Brain microvascular endothelial cell (primary cell): ENCODE measurements around the gene CNTD1.

Source experiments
- DNase-seq: peaks from one replicate; pipeline ENCODE4 v3.0.0-alpha.2; 2020
- H3K27ac ChIP-seq: fragments of 250-450 bp; sonication (Bioruptor Pico); 2 replicates; pipeline ENCODE4 v1.5.1; 2020; ENCODE audit warnings: mild to moderate bottlenecking, moderate library complexity
- H3K27me3 ChIP-seq: fragments of 250-450 bp; sonication (Bioruptor Pico); replicated peaks from 2 replicates; pipeline ENCODE4 v1.5.1; 2020; ENCODE audit warnings: mild to moderate bottlenecking
- H3K36me3 ChIP-seq: fragments of 250-450 bp; sonication (Bioruptor Pico); replicated peaks from 2 replicates; pipeline ENCODE4 v1.5.1; 2020; ENCODE audit warnings: mild to moderate bottlenecking
- H3K4me3 ChIP-seq: 2 replicates; pipeline ENCODE4 v1.5.1; 2011; ENCODE audit warnings: low read depth, mild to moderate bottlenecking, control low read depth, low read length, moderate library complexity
- CTCF ChIP-seq: IDR thresholded peaks from 2 replicates; pipeline ENCODE4 v1.5.1; 2011; ENCODE audit warnings: low read depth, mild to moderate bottlenecking, moderate library complexity, low read length, control low read depth, inconsistent platforms; ENCODE audit errors: missing control alignments
- in situ Hi-C: cut with HindIII; loops from 2 replicates; pipeline ENCODE4 v1.10.0; 2017; ENCODE audit warnings: low sequenced_read_pairs, low pct_ligation_motif_present

Gene CNTD1

GRCh38 chr17:42827472-42827871 lies 28.8 kb downstream of the CNTD1 start:
- Histone ChIP-seq H3K27ac (no peak overlapping the region), H3K36me3 (no peaks in the 10 kb centered on the region), H3K27me3 (no peaks in the 10 kb centered on the region), H3K4me3 (no peak overlapping the region)
- in situ Hi-C loops: no loop called here
- TF ChIP-seq CTCF: no peak
- no peak for DNase-seq

- Histone ChIP-seq H3K27me3 (no peaks in the 10 kb centered on the region), H3K27ac (no peak overlapping the region), H3K4me3 (no peak overlapping the region), H3K36me3 (peaks cover 6% of the 10 kb centered on the region)
- in situ Hi-C loops: no loop called here
- no peak for DNase-seq
- no peak for TF ChIP-seq CTCF
Observed at GRCh38 chr17:42830971-42831370, 32.3 kb downstream of the CNTD1 start.

GRCh38 chr17:42832213-42832933 lies 33.7 kb downstream of the CNTD1 start:
- peak; percentile 9 for DNase-seq
- Histone ChIP-seq H3K36me3 (peaks cover 16% of the 10 kb centered on the region), H3K27ac (peak overlapping the region; percentile 86), H3K27me3 (no peaks in the 10 kb centered on the region), H3K4me3 (peak overlapping the region; percentile 99)
- no peak for TF ChIP-seq CTCF
- in situ Hi-C loops: no loop called here

- peak within 1 kb of the TSS; percentile 86 for H3K27ac ChIP-seq
- no peaks in the 10 kb centered on the region for H3K27me3 ChIP-seq
- H3K36me3 ChIP-seq: peaks cover 22% of the 10 kb centered on the region
- TF ChIP-seq CTCF: peak; percentile 3
- peak within 1 kb of the TSS; percentile 99 for H3K4me3 ChIP-seq
- in situ Hi-C loops: no loop called here
- DNase-seq: peak; percentile 82
Observed at GRCh38 chr17:42832934-42833766, 34.5 kb downstream of the CNTD1 start, which contains the start of gene PSME3. Gene PSME3 (plus strand): TSS chr17:42833397. CDS start chr17:42833632, 235 bp downstream.

- H3K36me3 ChIP-seq: peaks cover 28% of the 10 kb centered on the region
- H3K27me3 ChIP-seq: no peaks in the 10 kb centered on the region
- H3K27ac ChIP-seq: peak overlapping the region; percentile 86
- in situ Hi-C loops: no loop called here
- TF ChIP-seq CTCF: no peak
- no peak for DNase-seq
- peak overlapping the region; percentile 99 for H3K4me3 ChIP-seq
Observed at GRCh38 chr17:42833767-42834422, 35.2 kb downstream of the CNTD1 start.
